Breast epithelium (tissue), 3 donors: ENCODE data around the gene ITLN1.

Source experiments
- POLR2A ChIP-seq: fragments of 450-650 bp; IDR thresholded peaks from one replicate; pipeline ENCODE4 v1.6.1; 2016; ENCODE audit warnings: antibody characterized with exemption, mild to moderate bottlenecking, moderate library complexity
- POLR2AphosphoS5 ChIP-seq, 3 donors: sonication (generic); formaldehyde crosslinking; IDR thresholded peaks; one replicate each; pipeline ENCODE4 v1.6.1; 2017; ENCODE audit warnings: antibody characterized with exemption in 3 of 3

DNA sequence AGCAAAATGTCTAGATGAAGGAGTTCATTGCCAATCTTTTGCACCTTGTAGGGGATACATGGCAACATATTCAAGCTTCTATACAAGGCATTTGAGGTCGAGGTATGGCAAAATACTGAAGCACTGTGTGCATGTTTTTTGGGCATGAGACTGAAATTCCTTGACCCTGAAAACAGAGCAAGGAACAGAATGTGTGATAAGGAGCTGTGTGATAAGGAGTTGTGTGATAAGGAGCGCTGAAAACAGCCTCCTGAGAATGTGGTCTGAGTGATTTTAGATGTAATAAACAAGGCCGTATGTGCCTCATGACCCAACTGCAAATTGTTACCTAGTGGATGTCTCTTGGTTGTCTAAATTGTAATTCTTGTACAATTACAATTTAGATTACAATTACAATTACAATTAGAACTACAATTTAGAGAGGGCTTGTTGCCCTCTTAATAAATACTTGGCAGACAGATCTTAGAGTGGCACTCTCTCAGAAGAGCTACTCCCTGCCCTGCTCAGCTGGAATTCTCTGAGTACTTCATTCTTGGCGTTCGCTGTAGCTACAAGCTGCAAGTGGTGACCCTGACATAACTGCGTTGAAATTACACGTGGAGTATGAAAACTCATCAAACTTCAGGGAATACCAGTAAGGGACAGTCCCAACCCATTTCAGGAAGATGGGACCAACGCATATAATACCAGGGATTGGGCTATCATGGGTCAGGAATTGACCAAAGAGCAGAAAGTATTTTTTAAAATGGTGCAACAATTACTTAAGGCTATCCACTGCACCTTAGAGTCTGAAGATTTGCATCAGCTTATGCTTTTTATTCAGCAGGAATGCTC is 20.0 kb upstream of the ITLN1 start:
- no peak for TF ChIP-seq POLR2AphosphoS5 (IDR thresholded peaks at IDR 0.05)
- TF ChIP-seq POLR2A, result no peak
